Neural cell (in vitro differentiated cells): Measurements from ENCODE around the gene PCDH17. TPM values are rescaled to one million over a fixed set of nuclear protein-coding genes. Genes with fewer than 3 reads are reported as not detected.

Experiments
- H2AFZ ChIP-seq: fragments of 200-600, 300-800 bp; sonication (generic), shearing (Covaris generic); 2 replicates; pipeline ENCODE4 v1.6.0; 2014; ENCODE audit warnings: low read depth, mild to moderate bottlenecking, antibody characterized with exemption, low read length, moderate library complexity
- H3F3A ChIP-seq: fragments of 200-600 bp; shearing (Covaris generic); 2 replicates; pipeline ENCODE4 v1.6.1; 2016; ENCODE audit warnings: mild to moderate bottlenecking, moderate library complexity, mixed read lengths, antibody characterized with exemption, low read length; ENCODE audit not compliant: insufficient read depth, poor library complexity, severe bottlenecking
- H3K27ac ChIP-seq: fragments of 200-600, 300-800 bp; sonication (generic), shearing (Covaris generic); 2 replicates; pipeline ENCODE4 v1.5.1; 2014; ENCODE audit warnings: mild to moderate bottlenecking, low read length, moderate library complexity
- H3K27me3 ChIP-seq: fragments of 300-800, 200-600 bp; sonication (generic), shearing (Covaris generic); 2 replicates; pipeline ENCODE4 v1.6.0; 2014; ENCODE audit warnings: mild to moderate bottlenecking, low read depth, low read length, moderate library complexity; ENCODE audit not compliant: insufficient read depth
- H3K36me3 ChIP-seq: fragments of 300-800, 200-600 bp; sonication (generic), shearing (Covaris generic); 2 replicates; pipeline ENCODE4 v1.5.1; 2014; ENCODE audit warnings: mild to moderate bottlenecking, antibody characterized with exemption, low read length, moderate library complexity; ENCODE audit not compliant: insufficient read depth
- H3K4me2 ChIP-seq: fragments of 300-800, 200-600 bp; sonication (generic), shearing (Covaris generic); 2 replicates; pipeline ENCODE4 v1.6.0; 2014; ENCODE audit warnings: mild to moderate bottlenecking, low read length
- H3K4me3 ChIP-seq: fragments of 300-800, 200-600 bp; sonication (generic), shearing (Covaris generic); 2 replicates; pipeline ENCODE4 v1.5.1; 2014; ENCODE audit warnings: mild to moderate bottlenecking, low read length, moderate library complexity
- H3K79me2 ChIP-seq: fragments of 200-600 bp; shearing (Covaris generic); replicated peaks from 2 replicates; pipeline ENCODE4 v1.6.0; 2014; ENCODE audit warnings: mild to moderate bottlenecking, low read length, moderate library complexity; ENCODE audit not compliant: insufficient read depth
- H3K9ac ChIP-seq: fragments of 300-800, 200-600 bp; sonication (generic), shearing (Covaris generic); 2 replicates; pipeline ENCODE4 v1.6.1; 2016; ENCODE audit warnings: mild to moderate bottlenecking, low read length, mixed read lengths
- H3K9me2 ChIP-seq: fragments of 200-600 bp; shearing (Covaris generic); 2 replicates; pipeline ENCODE4 v1.6.1; 2016; ENCODE audit warnings: mild to moderate bottlenecking, low read length, mixed read lengths; ENCODE audit not compliant: insufficient read depth
- H3K9me3 ChIP-seq: fragments of 200-600, 300-800 bp; sonication (generic), shearing (Covaris generic); 2 replicates; pipeline ENCODE4 v1.6.1; 2016; ENCODE audit warnings: mild to moderate bottlenecking, mixed run types, low read length, moderate library complexity, mixed read lengths
- H4K20me1 ChIP-seq: fragments of 200-600 bp; shearing (Covaris generic); 2 replicates; pipeline ENCODE4 v1.6.1; 2016; ENCODE audit warnings: mild to moderate bottlenecking, mixed run types; ENCODE audit not compliant: insufficient read depth
- CTCF ChIP-seq: fragments of 450-650 bp; IDR thresholded peaks from 2 replicates; pipeline ENCODE4 v1.5.1; 2014; ENCODE audit warnings: antibody characterized with exemption, mild to moderate bottlenecking, moderate library complexity; ENCODE audit not compliant: poor library complexity, severe bottlenecking
- EP300 ChIP-seq: fragments of 450-650 bp; conservative IDR thresholded peaks from 2 replicates; pipeline ENCODE4 v1.6.1; 2014; ENCODE audit warnings: antibody characterized with exemption, mild to moderate bottlenecking, moderate library complexity; ENCODE audit not compliant: poor library complexity, severe bottlenecking
- EZH2 ChIP-seq: fragments of 200-600, 300-800 bp; shearing (Covaris generic), sonication (generic); IDR thresholded peaks from 2 replicates; pipeline ENCODE4 v1.6.1; 2014; ENCODE audit warnings: antibody characterized with exemption, low read length, borderline replicate concordance, mild to moderate bottlenecking; ENCODE audit not compliant: insufficient read depth, poor library complexity, severe bottlenecking
- MXI1 ChIP-seq: fragments of 450-650 bp; conservative IDR thresholded peaks from 2 replicates; pipeline ENCODE4 v1.6.1; 2014; ENCODE audit warnings: antibody characterized with exemption, mild to moderate bottlenecking; ENCODE audit not compliant: poor library complexity, severe bottlenecking
- POLR2AphosphoS5 ChIP-seq: IDR thresholded peaks from 2 replicates; pipeline ENCODE4 v1.6.1; 2012
- RAD21 ChIP-seq: fragments of 450-650 bp; conservative IDR thresholded peaks from 2 replicates; pipeline ENCODE4 v1.6.1; 2014; ENCODE audit warnings: antibody characterized with exemption, mild to moderate bottlenecking, moderate library complexity
- REST ChIP-seq: IDR thresholded peaks from 2 replicates; pipeline ENCODE4 v1.6.1; 2012; ENCODE audit warnings: borderline replicate concordance
- SMC3 ChIP-seq: fragments of 450-650 bp; conservative IDR thresholded peaks from 2 replicates; pipeline ENCODE4 v1.6.1; 2014; ENCODE audit warnings: antibody characterized with exemption, mild to moderate bottlenecking, moderate library complexity; ENCODE audit not compliant: poor library complexity
- TAF1 ChIP-seq: IDR thresholded peaks from 2 replicates; pipeline ENCODE4 v1.6.1; 2012; ENCODE audit warnings: low read depth
- polyA plus RNA-seq: library from polyadenylated mRNA; depleted of rRNA; stranded (reverse); fragments of >200 nt; gene quantifications from 2 replicates; pipeline ENCODE4 v1.2.3, GENCODE V29; 2014

The PCDH17 gene
- polyA plus RNA-seq, 1 donor from 2014 or later: 6.5 TPM

GRCh38 chr13:57640607-57641006, 9.1 kb downstream of the PCDH17 start:
- Histone ChIP-seq H3K27me3 (no peaks in the 10 kb centered on the region), H3K27ac (no peak overlapping the region), H2AFZ (no peak overlapping the region), H3K36me3 (no peaks in the 10 kb centered on the region), H3K9me2 (no peaks in the 10 kb centered on the region), H3K4me2 (no peak overlapping the region), H3K9me3 (no peaks in the 10 kb centered on the region), H3F3A (no peaks in the 10 kb centered on the region), H3K9ac (no peak overlapping the region), H4K20me1 (no peaks in the 10 kb centered on the region), H3K79me2 (peaks cover 14% of the 10 kb centered on the region), H3K4me3 (no peak overlapping the region)
- no peak for TF ChIP-seq MXI1
- TF ChIP-seq SMC3: no peak
- TF ChIP-seq EZH2: no peak
- no peak for TF ChIP-seq REST
- TF ChIP-seq POLR2AphosphoS5: no peak
- no peak for TF ChIP-seq TAF1
- no peak for TF ChIP-seq RAD21
- no peak for TF ChIP-seq EP300
- TF ChIP-seq CTCF: no peak

GRCh38 chr13:57641051-57641450, 9.5 kb downstream of the PCDH17 start:
- Histone ChIP-seq H3K4me2 (no peak overlapping the region), H3K9ac (no peak overlapping the region), H3K36me3 (no peaks in the 10 kb centered on the region), H4K20me1 (no peaks in the 10 kb centered on the region), H3K79me2 (peaks cover 12% of the 10 kb centered on the region), H3K9me2 (no peaks in the 10 kb centered on the region), H3K27me3 (no peaks in the 10 kb centered on the region), H3K27ac (no peak overlapping the region), H3K9me3 (no peaks in the 10 kb centered on the region), H3F3A (no peaks in the 10 kb centered on the region), H2AFZ (no peak overlapping the region), H3K4me3 (no peak overlapping the region)
- no peak for TF ChIP-seq EP300
- no peak for TF ChIP-seq REST
- TF ChIP-seq SMC3: no peak
- no peak for TF ChIP-seq CTCF
- no peak for TF ChIP-seq POLR2AphosphoS5
- TF ChIP-seq EZH2: no peak
- TF ChIP-seq RAD21: no peak
- TF ChIP-seq TAF1: no peak
- TF ChIP-seq MXI1: no peak
